HG03025 (cell line): ENCODE data around the gene GOSR2.
"Not testable (repeated sequence)": the region's sequence is repeated elsewhere in the genome, so short reads cannot be mapped to it uniquely, and the experiment has no call there.

ENCODE experiments used
- ATAC-seq: cut with Tn5 transposase; IDR thresholded peaks from one replicate; pipeline ENCODE4 v1.9.1; 2021; ENCODE audit warnings: mild to moderate bottlenecking, moderate library complexity; ENCODE audit not compliant: unreplicated experiment, low FRiP score

The GOSR2 gene

GRCh38 chr17:46984892-46985291 lies 61.9 kb downstream of the GOSR2 start:
- no peak for ATAC-seq

- no peak for ATAC-seq
Observed at GRCh38 chr17:46986366-46986765, 63.4 kb downstream of the GOSR2 start.

DNA sequence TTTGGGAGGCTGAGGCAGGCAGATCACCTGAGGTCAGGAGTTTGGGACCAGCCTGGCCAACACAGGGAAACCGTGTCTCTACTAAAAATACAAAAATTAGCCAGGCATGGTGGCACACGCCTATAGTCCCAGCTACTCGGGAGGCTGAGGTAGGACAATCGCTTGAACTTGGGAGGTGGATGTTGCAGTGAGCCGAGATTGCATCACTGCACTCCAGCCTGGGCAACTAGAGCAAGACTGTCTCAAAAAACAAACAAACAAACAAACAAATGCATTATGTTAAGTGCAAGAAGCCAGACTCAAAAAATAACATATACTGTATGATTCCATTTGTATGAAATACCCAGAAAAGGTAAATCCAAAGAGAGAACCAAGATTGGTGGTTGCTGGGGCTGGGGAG lies 65.0 kb downstream of the GOSR2 start:
- ATAC-seq = not testable (repeated sequence)

- no peak for ATAC-seq
Observed at GRCh38 chr17:46989637-46990431, 66.9 kb downstream of the GOSR2 start.

GRCh38 chr17:46991617-46992016 lies 68.7 kb downstream of the GOSR2 start:
- no peak for ATAC-seq
